IPS-NIHi7 (cell line): ENCODE results near the gene SOX30.

Experiments
- DNase-seq: peaks from one replicate; pipeline ENCODE4 v3.0.0; 2012; ENCODE audit warnings: mixed read lengths; ENCODE audit errors: extremely low spot score

Gene SOX30

GRCh38 chr5:157607371-157608161, 44.7 kb downstream of the SOX30 start:
- no peak for DNase-seq

- DNase-seq: no peak
Observed at GRCh38 chr5:157606046-157606445, 46.2 kb downstream of the SOX30 start.

- DNase-seq: no peak
Observed at GRCh38 chr5:157603333-157604190, 48.7 kb downstream of the SOX30 start.

- DNase-seq: no peak
Observed at GRCh38 chr5:157602505-157602904, 49.7 kb downstream of the SOX30 start.

GRCh38 chr5:157600252-157600651, 52.0 kb downstream of the SOX30 start:
- no peak for DNase-seq

- DNase-seq: no peak
Observed at GRCh38 chr5:157599565-157599964, 52.7 kb downstream of the SOX30 start.

GRCh38 chr5:157598350-157598936, 53.8 kb downstream of the SOX30 start:
- DNase-seq: no peak

GRCh38 chr5:157597277-157597676, 55.0 kb downstream of the SOX30 start:
- DNase-seq: no peak

GRCh38 chr5:157596487-157596886, 55.8 kb downstream of the SOX30 start:
- no peak for DNase-seq

- no peak for DNase-seq
Observed at GRCh38 chr5:157594675-157595459, 57.4 kb downstream of the SOX30 start.

- DNase-seq: no peak
Observed at GRCh38 chr5:157594257-157594656, 58.0 kb downstream of the SOX30 start.

- no peak for DNase-seq
Observed at GRCh38 chr5:157593052-157593757, 59.0 kb downstream of the SOX30 start.

- DNase-seq: no peak
Observed at GRCh38 chr5:157592594-157592993, 59.6 kb downstream of the SOX30 start.

- no peak for DNase-seq
Observed at GRCh38 chr5:157590478-157590877, 61.8 kb downstream of the SOX30 start.

- no peak for DNase-seq
Observed at GRCh38 chr5:157584628-157585027, 67.6 kb downstream of the SOX30 start.

GRCh38 chr5:157582731-157583620, 69.3 kb downstream of the SOX30 start:
- no peak for DNase-seq

GRCh38 chr5:157581901-157582300, 70.3 kb downstream of the SOX30 start:
- DNase-seq: no peak

- DNase-seq: no peak
Observed at GRCh38 chr5:157578079-157578780, 74.0 kb downstream of the SOX30 start.

GRCh38 chr5:157576678-157577077, 75.6 kb downstream of the SOX30 start:
- no peak for DNase-seq
